CD4-positive, alpha-beta T cell treated with Interleukin-12 subunit alpha and Interleukin-12 subunit beta, for 1 hour (primary cell): Measurements from ENCODE around the gene CAPZB.

Experiments used
- DNase-seq: peaks from one replicate; pipeline ENCODE4 v3.0.0-alpha.2; 2020

The CAPZB gene

GRCh38 chr1:19447550-19447949 is 37.8 kb downstream of the CAPZB start:
- no peak for DNase-seq

GRCh38 chr1:19445417-19446342 is 39.7 kb downstream of the CAPZB start:
- DNase-seq: no peak

- DNase-seq: no peak
These were observed 40.9 kb downstream of the CAPZB start for GRCh38 chr1:19444296-19445021.

- no peak for DNase-seq
These were observed 42.0 kb downstream of the CAPZB start for GRCh38 chr1:19443326-19443725.

GRCh38 chr1:19442154-19443096 is 42.9 kb downstream of the CAPZB start:
- no peak for DNase-seq

GRCh38 chr1:19441048-19441780 is 44.1 kb downstream of the CAPZB start:
- DNase-seq: no peak

GRCh38 chr1:19439464-19440171 is 45.7 kb downstream of the CAPZB start:
- peak; percentile 47 for DNase-seq

GRCh38 chr1:19438516-19439195 is 46.7 kb downstream of the CAPZB start:
- no peak for DNase-seq

GRCh38 chr1:19437891-19438294 is 47.4 kb downstream of the CAPZB start:
- DNase-seq: no peak

- DNase-seq: no peak
These were observed 48.4 kb downstream of the CAPZB start for GRCh38 chr1:19436716-19437476.

GRCh38 chr1:19435851-19436455 is 49.4 kb downstream of the CAPZB start:
- no peak for DNase-seq

GRCh38 chr1:19435181-19435580 is 50.2 kb downstream of the CAPZB start:
- DNase-seq: no peak

- DNase-seq: no peak
These were observed 51.7 kb downstream of the CAPZB start for GRCh38 chr1:19433719-19433998.

GRCh38 chr1:19432943-19433718 is 52.2 kb downstream of the CAPZB start:
- DNase-seq: no peak

- DNase-seq: no peak
These were observed 54.9 kb downstream of the CAPZB start for GRCh38 chr1:19430121-19431068.

GRCh38 chr1:19429611-19430010 is 55.7 kb downstream of the CAPZB start:
- no peak for DNase-seq

- no peak for DNase-seq
These were observed 58.1 kb downstream of the CAPZB start for GRCh38 chr1:19427087-19427781.
